Activated CD4-positive, alpha-beta T cell treated with anti-CD3 and anti-CD28 coated beads, Interleukin-2, amount 10 ng/mL, durations not matched to agents 7 days and 5 days (primary cell): ENCODE measurements around the gene MYO9A. TPM values are rescaled to one million over a fixed set of nuclear protein-coding genes. Genes with fewer than 3 reads are reported as not detected.

Experiments used
- CTCF ChIA-PET: fragments of 350-600 bp; sonication (Branson Sonifier 250); formaldehyde crosslinking; loops from one replicate; lab custom pipeline; 2021; ENCODE audit warnings: antibody characterized with exemption; lab: Charles Lee
- POLR2A ChIA-PET: fragments of 350-600 bp; sonication (Branson Sonifier 250); formaldehyde crosslinking; loops from one replicate; lab custom pipeline; 2021; ENCODE audit warnings: antibody characterized with exemption; lab: Charles Lee
- DNase-seq: peaks from one replicate; pipeline ENCODE4 v3.0.0-alpha.2; 2020
- H3K27ac Mint-ChIP-seq: one replicate; pipeline ENCODE4 v1.8.0; 2021; ENCODE audit warnings: mild to moderate bottlenecking, moderate library complexity, mixed read lengths
- H3K27me3 Mint-ChIP-seq: one replicate; pipeline ENCODE4 v1.8.0; 2021; ENCODE audit warnings: mixed read lengths
- H3K36me3 Mint-ChIP-seq: one replicate; pipeline ENCODE4 v1.8.0; 2021; ENCODE audit warnings: low read depth, mixed read lengths
- H3K4me1 Mint-ChIP-seq: one replicate; pipeline ENCODE4 v1.8.0; 2021; ENCODE audit warnings: mixed read lengths
- H3K4me3 Mint-ChIP-seq: one replicate; pipeline ENCODE4 v1.8.0; 2021; ENCODE audit warnings: mild to moderate bottlenecking, moderate library complexity, mixed read lengths
- H3K9me3 Mint-ChIP-seq: one replicate; pipeline ENCODE4 v1.8.0; 2021; ENCODE audit warnings: mixed read lengths
- total RNA-seq, 2 experiments: library from RNA; stranded (reverse); gene quantifications; one replicate each; pipeline ENCODE4 v1.2.3, GENCODE V29; 2021

MYO9A gene
- total RNA-seq, 2 experiments from 2014 or later: 21.8 to 24.1 TPM

GRCh38 chr15:71841563-71841962 is 276.4 kb downstream of the MYO9A start:
- Mint-ChIP-seq H3K4me3 (no peak overlapping the region), H3K4me1 (peaks cover 5% of the 10 kb centered on the region), H3K27me3 (no peaks in the 10 kb centered on the region), H3K36me3 (peaks cover 3% of the 10 kb centered on the region), H3K27ac (no peak overlapping the region), H3K9me3 (no peaks in the 10 kb centered on the region)
- ChIA-PET POLR2A (no interaction called here), CTCF (no interaction called here)
- DNase-seq: no peak

- no peak for DNase-seq
- POLR2A ChIA-PET: interaction anchor here (0.7 kb wide), 1 partner anchor 18 kb away, joined by 3 read pairs; no protein-coding TSS in a partner anchor
- H3K4me3 Mint-ChIP-seq: no peak overlapping the region
- no peaks in the 10 kb centered on the region for H3K4me1 Mint-ChIP-seq
- peaks cover 4% of the 10 kb centered on the region for H3K9me3 Mint-ChIP-seq
- CTCF ChIA-PET: no interaction called here
- H3K36me3 Mint-ChIP-seq: peaks cover 32% of the 10 kb centered on the region
- no peak overlapping the region for H3K27ac Mint-ChIP-seq
- no peaks in the 10 kb centered on the region for H3K27me3 Mint-ChIP-seq
Measured at GRCh38 chr15:71830981-71831380, 287.0 kb downstream of the MYO9A start.

- Mint-ChIP-seq H3K4me3 (no peak overlapping the region), H3K27me3 (no peaks in the 10 kb centered on the region), H3K27ac (no peak overlapping the region), H3K9me3 (peaks cover 22% of the 10 kb centered on the region), H3K4me1 (no peaks in the 10 kb centered on the region), H3K36me3 (peaks cover 39% of the 10 kb centered on the region)
- ChIA-PET POLR2A (no interaction called here), CTCF (no interaction called here)
- no peak for DNase-seq
Measured at GRCh38 chr15:71826196-71826595, 291.8 kb downstream of the MYO9A start.

- DNase-seq: no peak
- Mint-ChIP-seq H3K27ac (no peak overlapping the region), H3K27me3 (no peaks in the 10 kb centered on the region), H3K4me1 (no peaks in the 10 kb centered on the region), H3K36me3 (peaks cover 39% of the 10 kb centered on the region), H3K4me3 (no peak overlapping the region), H3K9me3 (peaks cover 29% of the 10 kb centered on the region)
- CTCF ChIA-PET: no interaction called here
- POLR2A ChIA-PET: no interaction called here
Measured at GRCh38 chr15:71825021-71825730, 292.8 kb downstream of the MYO9A start.

- peaks cover 35% of the 10 kb centered on the region for H3K9me3 Mint-ChIP-seq
- DNase-seq: no peak
- H3K4me3 Mint-ChIP-seq: no peak overlapping the region
- H3K4me1 Mint-ChIP-seq: no peaks in the 10 kb centered on the region
- H3K27ac Mint-ChIP-seq: no peak overlapping the region
- POLR2A ChIA-PET: no interaction called here
- CTCF ChIA-PET: no interaction called here
- H3K27me3 Mint-ChIP-seq: no peaks in the 10 kb centered on the region
- peaks cover 29% of the 10 kb centered on the region for H3K36me3 Mint-ChIP-seq
Measured at GRCh38 chr15:71823801-71824200, 294.1 kb downstream of the MYO9A start.

- Mint-ChIP-seq H3K27me3 (no peaks in the 10 kb centered on the region), H3K4me3 (no peak overlapping the region), H3K4me1 (no peaks in the 10 kb centered on the region), H3K36me3 (peaks cover 25% of the 10 kb centered on the region), H3K9me3 (peaks cover 37% of the 10 kb centered on the region), H3K27ac (no peak overlapping the region)
- no peak for DNase-seq
- ChIA-PET POLR2A (no interaction called here), CTCF (no interaction called here)
Measured at GRCh38 chr15:71822890-71823630, 294.9 kb downstream of the MYO9A start.

- Mint-ChIP-seq H3K4me1 (no peaks in the 10 kb centered on the region), H3K27me3 (no peaks in the 10 kb centered on the region), H3K4me3 (no peak overlapping the region), H3K9me3 (peaks cover 39% of the 10 kb centered on the region), H3K27ac (no peak overlapping the region), H3K36me3 (peaks cover 13% of the 10 kb centered on the region)
- CTCF ChIA-PET: no interaction called here
- no peak for DNase-seq
- POLR2A ChIA-PET: no interaction called here
Measured at GRCh38 chr15:71821547-71822129, 296.3 kb downstream of the MYO9A start.

GRCh38 chr15:71820127-71820526 is 297.8 kb downstream of the MYO9A start:
- Mint-ChIP-seq H3K27ac (no peak overlapping the region), H3K27me3 (no peaks in the 10 kb centered on the region), H3K9me3 (peaks cover 39% of the 10 kb centered on the region), H3K4me1 (no peaks in the 10 kb centered on the region), H3K36me3 (peaks cover 5% of the 10 kb centered on the region), H3K4me3 (no peak overlapping the region)
- ChIA-PET CTCF (no interaction called here), POLR2A (no interaction called here)
- DNase-seq: no peak

GRCh38 chr15:71817351-71817750 is 300.6 kb downstream of the MYO9A start:
- Mint-ChIP-seq H3K4me1 (no peaks in the 10 kb centered on the region), H3K9me3 (peaks cover 29% of the 10 kb centered on the region), H3K27ac (peak overlapping the region; percentile 19), H3K4me3 (no peak overlapping the region), H3K36me3 (no peaks in the 10 kb centered on the region), H3K27me3 (no peaks in the 10 kb centered on the region)
- DNase-seq: no peak
- CTCF ChIA-PET: interaction anchor here (0.9 to 1.7 kb wide), 2 partner anchors 18 to 26 kb away, joined by 3 to 5 read pairs; no protein-coding TSS in a partner anchor
- POLR2A ChIA-PET: no interaction called here

- CTCF ChIA-PET: no interaction called here
- Mint-ChIP-seq H3K27ac (no peak overlapping the region), H3K4me3 (no peak overlapping the region), H3K27me3 (no peaks in the 10 kb centered on the region), H3K9me3 (peaks cover 14% of the 10 kb centered on the region), H3K36me3 (no peaks in the 10 kb centered on the region), H3K4me1 (no peaks in the 10 kb centered on the region)
- DNase-seq: no peak
- POLR2A ChIA-PET: no interaction called here
Measured at GRCh38 chr15:71815301-71815700, 302.6 kb downstream of the MYO9A start.

GRCh38 chr15:71813723-71814470 is 304.1 kb downstream of the MYO9A start:
- no peaks in the 10 kb centered on the region for H3K27me3 Mint-ChIP-seq
- ChIA-PET POLR2A (no interaction called here), CTCF (interaction anchor here (1.8 kb wide), 1 partner anchor 11 kb away, joined by 6 read pairs; no protein-coding TSS in a partner anchor)
- no peaks in the 10 kb centered on the region for H3K36me3 Mint-ChIP-seq
- no peak for DNase-seq
- no peak overlapping the region for H3K4me3 Mint-ChIP-seq
- no peaks in the 10 kb centered on the region for H3K4me1 Mint-ChIP-seq
- H3K27ac Mint-ChIP-seq: no peak overlapping the region
- peaks cover 8% of the 10 kb centered on the region for H3K9me3 Mint-ChIP-seq

- Mint-ChIP-seq H3K36me3 (no peaks in the 10 kb centered on the region), H3K27me3 (no peaks in the 10 kb centered on the region), H3K9me3 (peaks cover 5% of the 10 kb centered on the region), H3K27ac (no peak overlapping the region), H3K4me1 (no peaks in the 10 kb centered on the region), H3K4me3 (no peak overlapping the region)
- POLR2A ChIA-PET: interaction anchor here (0.6 kb wide), 1 partner anchor 18 kb away, joined by 3 read pairs; no protein-coding TSS in a partner anchor
- no peak for DNase-seq
- CTCF ChIA-PET: interaction anchor here (1.8 kb wide), 1 partner anchor 10 kb away, joined by 6 read pairs; no protein-coding TSS in a partner anchor
Measured at GRCh38 chr15:71812966-71813722, 304.8 kb downstream of the MYO9A start.
